HuH-7 (cell line): ENCODE measurements around the gene RNF111.
"Not testable (repeated sequence)": the region's sequence is repeated elsewhere in the genome, so short reads cannot be mapped to it uniquely, and the experiment has no call there.

ENCODE experiments used
- DNase-seq: peaks from one replicate; pipeline ENCODE4 v3.0.0; 2011; ENCODE audit warnings: low spot score

The RNF111 gene

DNA sequence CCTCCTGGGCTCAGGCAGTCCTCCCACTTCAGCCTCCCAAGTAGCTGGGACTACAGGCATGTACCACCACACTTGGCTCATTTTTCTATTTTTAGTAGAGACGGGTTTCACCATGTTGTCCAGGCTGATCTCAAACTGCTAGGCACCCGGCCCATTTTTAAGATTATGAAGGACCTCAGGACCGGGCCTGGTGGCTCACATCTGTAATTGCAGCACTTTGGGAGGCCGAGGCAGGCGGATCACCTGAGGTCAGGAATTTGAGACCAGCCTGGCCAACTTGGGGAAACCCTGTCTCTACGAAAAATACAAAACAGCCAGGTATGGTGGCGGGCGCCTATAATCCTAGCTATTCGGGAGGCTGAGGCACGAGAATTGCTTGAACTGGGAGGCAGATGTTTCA, 12.8 kb downstream of the RNF111 start:
- not testable (repeated sequence) for DNase-seq

DNA sequence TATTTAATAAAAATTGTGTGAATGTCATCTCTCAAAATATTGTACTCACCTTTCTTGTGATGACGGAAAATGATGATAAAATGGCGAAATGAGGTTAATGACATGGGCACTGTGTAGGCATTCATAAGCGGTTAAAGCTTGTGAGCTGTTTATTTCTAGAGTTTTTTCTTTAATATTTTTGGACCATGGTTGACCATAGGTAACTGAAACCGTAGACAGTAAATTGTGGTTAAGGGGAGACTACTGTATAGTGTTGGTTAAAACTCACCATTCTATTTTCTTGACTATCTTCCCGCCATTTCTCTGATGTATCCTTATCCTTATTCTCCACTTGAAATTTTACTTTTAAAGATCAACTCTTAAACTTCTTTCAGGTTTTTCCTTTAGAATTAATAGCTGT, 14.5 kb downstream of the RNF111 start:
- DNase-seq = no peak

DNA sequence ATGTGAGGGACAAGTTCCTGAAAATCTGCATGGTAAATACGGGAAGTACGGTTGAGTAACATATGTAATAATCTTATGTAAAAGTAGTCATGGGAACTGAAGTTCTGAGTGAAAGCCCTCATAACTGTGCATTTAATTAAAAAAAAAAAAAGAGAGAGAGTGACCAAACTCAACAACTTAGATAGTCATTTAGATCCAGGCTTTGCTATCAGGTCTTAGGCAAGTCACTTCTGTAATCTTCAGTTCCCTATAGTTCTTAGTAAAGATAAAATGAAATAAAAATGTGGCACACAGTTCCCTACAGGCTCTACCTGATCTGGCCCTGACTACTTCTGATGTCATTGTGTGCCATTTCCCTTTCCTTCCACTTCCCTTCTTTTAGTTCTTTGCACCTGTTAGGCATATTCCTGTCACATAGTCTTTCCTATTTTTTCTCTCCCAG, 15.0 kb downstream of the RNF111 start:
- DNase-seq = no peak

GRCh38 chr15:59005579-59005978, 18.1 kb downstream of the RNF111 start:
- DNase-seq = no peak

GRCh38 chr15:59008086-59008485, 20.6 kb downstream of the RNF111 start:
- no peak for DNase-seq

GRCh38 chr15:59011262-59011952, 23.9 kb downstream of the RNF111 start:
- no peak for DNase-seq

GRCh38 chr15:59013246-59013873, 25.9 kb downstream of the RNF111 start:
- no peak for DNase-seq

- no peak for DNase-seq
Observed at GRCh38 chr15:59014068-59014467, 26.6 kb downstream of the RNF111 start.

DNA sequence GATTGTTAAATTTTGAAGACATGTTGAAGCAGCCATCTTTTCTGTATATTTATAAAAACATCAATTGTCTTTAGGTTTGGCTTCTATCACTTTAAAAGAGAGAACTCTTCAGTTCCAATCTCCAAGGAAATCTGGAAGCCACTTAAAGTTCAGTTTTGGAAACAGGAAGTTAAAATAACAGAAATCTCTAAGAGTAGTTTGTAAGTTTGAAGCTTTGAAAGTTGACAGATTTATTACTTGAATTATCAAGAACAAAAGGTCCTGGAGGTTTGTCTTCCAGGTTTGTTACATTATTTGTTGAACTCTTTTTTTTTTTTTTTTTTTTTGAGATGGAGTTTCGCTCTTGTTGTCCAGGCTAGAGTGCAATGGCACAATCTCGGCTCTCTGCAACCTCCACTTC, 30.0 kb downstream of the RNF111 start:
- no peak for DNase-seq

GRCh38 chr15:59018833-59019232, 31.4 kb downstream of the RNF111 start:
- DNase-seq = no peak

DNA sequence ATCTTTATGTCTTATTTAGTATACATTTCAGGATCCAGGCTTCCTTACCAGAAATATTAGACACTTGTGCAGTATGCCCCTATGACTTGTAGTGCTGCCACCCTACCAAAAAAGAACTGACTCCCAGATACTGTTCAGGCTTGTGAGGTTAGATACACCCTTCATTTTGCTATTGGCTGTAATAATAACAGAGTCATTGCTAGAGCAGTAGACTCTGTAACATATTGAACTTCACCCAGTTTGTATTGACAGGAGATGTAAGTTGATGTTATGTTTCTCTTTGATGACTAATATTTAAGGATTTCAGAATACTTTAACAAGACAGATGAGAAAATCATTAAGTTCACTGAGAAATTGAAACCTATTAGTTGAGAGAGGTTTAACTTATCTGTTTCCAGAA, 32.9 kb downstream of the RNF111 start:
- DNase-seq = no peak

- DNase-seq = no peak
Observed at GRCh38 chr15:59022188-59022587, 34.7 kb downstream of the RNF111 start.

GRCh38 chr15:59026207-59026606, 38.7 kb downstream of the RNF111 start:
- DNase-seq = no peak

- no peak for DNase-seq
Observed at GRCh38 chr15:59028387-59028955, 41.0 kb downstream of the RNF111 start.

DNA sequence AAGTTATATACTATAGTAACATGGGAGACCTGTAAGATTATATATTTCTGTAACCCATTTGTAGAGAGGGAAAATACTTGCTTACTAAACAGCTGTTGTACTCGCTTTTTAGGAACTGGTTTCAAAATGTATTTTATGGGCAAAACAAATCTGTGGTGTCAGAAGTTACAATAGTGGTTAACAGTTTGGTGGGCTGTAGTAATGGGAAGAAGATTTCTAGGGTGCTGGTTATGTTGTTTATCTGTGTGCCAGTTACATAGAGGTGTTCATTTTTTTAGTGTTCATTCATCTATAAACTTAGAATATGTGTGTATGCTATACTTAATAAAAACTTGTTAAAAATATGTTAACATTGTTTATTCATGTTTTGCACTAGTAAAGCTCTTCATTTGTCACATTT, 42.1 kb downstream of the RNF111 start:
- no peak for DNase-seq

- no peak for DNase-seq
Observed at GRCh38 chr15:59035201-59035600, 47.7 kb downstream of the RNF111 start.

- DNase-seq = no peak
Observed at GRCh38 chr15:59039225-59039624, 51.8 kb downstream of the RNF111 start.

DNA sequence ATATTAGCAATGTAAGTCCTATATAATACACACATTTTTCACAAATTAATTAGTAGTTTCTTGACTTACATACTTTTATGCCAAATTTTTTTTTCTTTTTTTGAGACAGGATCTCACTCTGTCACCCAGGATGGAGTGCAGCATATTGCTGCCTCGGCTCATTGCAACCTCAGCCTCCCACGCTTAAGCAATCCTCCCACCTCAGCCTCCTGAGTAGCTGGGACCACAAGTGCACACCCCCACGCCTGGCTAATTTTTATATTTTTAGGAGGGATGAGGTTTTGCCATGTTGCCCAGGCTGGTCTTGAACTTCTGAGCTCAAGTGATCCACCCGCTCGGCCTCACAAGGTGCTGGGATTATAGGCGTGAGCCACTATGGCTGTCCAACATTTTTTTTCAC, 54.6 kb downstream of the RNF111 start:
- DNase-seq = no peak

- DNase-seq = no peak
Observed at GRCh38 chr15:59048897-59049296, 61.4 kb downstream of the RNF111 start.

- no peak for DNase-seq
Observed at GRCh38 chr15:59051873-59052861, 64.7 kb downstream of the RNF111 start.

DNA sequence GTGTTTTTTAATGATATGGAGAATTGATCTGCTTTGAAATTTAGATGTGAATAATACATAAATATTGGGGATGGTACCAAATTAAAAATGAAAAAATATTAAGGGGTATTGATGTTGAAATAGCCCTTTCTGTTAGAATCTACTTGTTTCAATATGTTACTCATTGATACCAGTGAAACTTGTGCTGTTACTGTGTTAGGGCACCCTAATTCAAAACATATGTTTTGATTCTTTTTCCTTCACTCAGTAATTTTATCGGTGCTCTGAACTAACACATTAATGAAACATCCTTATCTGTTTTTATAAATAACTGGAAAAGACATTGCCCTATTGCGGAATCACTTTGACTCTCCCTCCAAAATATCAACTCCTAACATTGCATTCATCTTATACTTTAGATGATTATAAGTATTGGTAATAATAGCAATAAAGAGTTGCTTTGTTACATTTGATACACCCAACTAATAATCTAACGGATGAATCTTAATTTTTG, 65.5 kb downstream of the RNF111 start:
- no peak for DNase-seq

DNA sequence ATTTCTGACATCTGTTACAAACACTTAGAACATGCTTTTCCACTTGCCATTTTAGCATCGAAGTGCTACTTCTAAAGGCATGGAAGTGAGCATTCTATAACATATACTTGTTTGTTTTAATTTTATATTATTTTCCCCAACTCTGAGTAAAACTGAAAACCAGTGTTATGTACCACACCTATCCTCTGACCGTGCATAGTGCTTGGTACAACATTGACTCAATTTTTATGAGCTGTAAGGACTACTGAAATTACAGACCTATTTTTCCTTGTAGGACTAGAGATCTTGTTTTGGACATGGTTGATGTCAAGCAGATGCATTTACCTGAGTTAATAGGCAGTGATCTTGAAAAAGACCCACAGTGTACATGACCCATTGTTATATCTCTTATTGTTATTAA, 66.0 kb downstream of the RNF111 start:
- no peak for DNase-seq
